Activated naive CD4-positive, alpha-beta T cell treated with anti-CD3 and anti-CD28 coated beads for 36 hours (primary cell): ENCODE data around the gene TANGO2. TPM values are rescaled to one million over a fixed set of nuclear protein-coding genes. Genes with fewer than 3 reads are reported as not detected.
A peak's percentile ranks its signal among the peaks of the same experiment; 100 is the strongest.

Source experiments
- CTCF ChIA-PET: fragments of 350-600 bp; sonication (Branson Sonifier 250); formaldehyde crosslinking; loops from one replicate; lab custom pipeline; 2021; ENCODE audit warnings: antibody characterized with exemption; lab: Charles Lee
- DNase-seq: peaks from one replicate; pipeline ENCODE4 v3.0.0-alpha.2; 2020
- H3K27ac Mint-ChIP-seq: one replicate; pipeline ENCODE4 v1.8.0; 2021; ENCODE audit warnings: mild to moderate bottlenecking, mixed read lengths
- H3K27me3 Mint-ChIP-seq: one replicate; pipeline ENCODE4 v1.8.0; 2021; ENCODE audit warnings: low read depth, mixed read lengths
- H3K36me3 Mint-ChIP-seq: one replicate; pipeline ENCODE4 v1.8.0; 2021; ENCODE audit warnings: low read depth, mixed read lengths
- H3K4me1 Mint-ChIP-seq: one replicate; pipeline ENCODE4 v1.8.0; 2021; ENCODE audit warnings: low read depth, mixed read lengths
- H3K4me3 Mint-ChIP-seq: one replicate; pipeline ENCODE4 v1.8.0; 2021; ENCODE audit warnings: mild to moderate bottlenecking, moderate library complexity, mixed read lengths
- H3K9me3 Mint-ChIP-seq: one replicate; pipeline ENCODE4 v1.8.0; 2021; ENCODE audit warnings: mixed read lengths
- intact Hi-C: fragments of 100-400 bp; cut with micrococcal nuclease; formaldehyde crosslinking; loops from one replicate; pipeline ENCODE4 v1.15.1; 2023
- total RNA-seq, 2 experiments: library from RNA; stranded (reverse); gene quantifications; one replicate each; pipeline ENCODE4 v1.2.3, GENCODE V29; 2021

TANGO2 gene
- total RNA-seq, 2 experiments from 2014 or later, result 16.0 to 19.0 TPM

DNA sequence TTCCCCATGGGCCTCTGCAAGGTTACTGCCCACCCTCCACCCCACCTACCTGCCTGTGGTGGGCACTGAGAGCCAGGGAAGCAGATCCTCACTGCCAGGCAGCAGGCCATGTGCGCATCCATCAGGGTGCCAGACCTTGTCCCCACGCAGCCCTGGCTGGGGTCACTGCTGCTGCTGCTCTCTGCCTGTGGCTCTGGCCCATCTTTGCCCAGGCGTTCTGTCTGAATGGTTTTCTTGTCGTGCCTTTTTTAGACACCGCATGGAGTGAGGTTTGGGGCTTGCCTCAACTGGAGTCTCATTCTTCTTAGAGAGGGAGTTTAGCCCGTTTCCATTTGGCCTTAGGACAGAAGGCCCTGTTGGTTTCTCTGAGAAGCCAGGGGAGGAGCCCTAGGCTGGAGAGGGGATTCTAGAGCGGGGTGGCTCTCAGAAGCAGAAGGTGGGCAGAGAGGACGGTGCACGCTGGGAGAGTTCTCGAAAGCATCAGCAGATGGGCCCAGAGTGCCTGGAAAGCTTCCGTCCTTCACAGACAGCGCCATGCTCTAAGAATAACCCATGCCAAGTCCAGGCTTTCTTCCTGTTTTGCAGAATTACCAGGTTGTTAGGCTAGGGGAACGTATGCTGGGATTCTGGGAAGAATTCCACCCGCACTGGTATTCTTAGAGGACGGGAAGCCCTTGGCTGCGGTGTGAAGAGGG lies 8.1 kb downstream of the TANGO2 start:
- H3K27me3 Mint-ChIP-seq, result no peaks in the 10 kb centered on the region
- H3K9me3 Mint-ChIP-seq, result no peaks in the 10 kb centered on the region
- no peak for DNase-seq
- intact Hi-C loops, result loop anchor here (1.0 kb wide), 1 partner anchor 59 kb away; no protein-coding TSS in a partner anchor
- peaks cover 8% of the 10 kb centered on the region for H3K4me1 Mint-ChIP-seq
- no peak overlapping the region for H3K27ac Mint-ChIP-seq
- H3K4me3 Mint-ChIP-seq, result no peak overlapping the region
- CTCF ChIA-PET, result no interaction called here
- no peaks in the 10 kb centered on the region for H3K36me3 Mint-ChIP-seq

DNA sequence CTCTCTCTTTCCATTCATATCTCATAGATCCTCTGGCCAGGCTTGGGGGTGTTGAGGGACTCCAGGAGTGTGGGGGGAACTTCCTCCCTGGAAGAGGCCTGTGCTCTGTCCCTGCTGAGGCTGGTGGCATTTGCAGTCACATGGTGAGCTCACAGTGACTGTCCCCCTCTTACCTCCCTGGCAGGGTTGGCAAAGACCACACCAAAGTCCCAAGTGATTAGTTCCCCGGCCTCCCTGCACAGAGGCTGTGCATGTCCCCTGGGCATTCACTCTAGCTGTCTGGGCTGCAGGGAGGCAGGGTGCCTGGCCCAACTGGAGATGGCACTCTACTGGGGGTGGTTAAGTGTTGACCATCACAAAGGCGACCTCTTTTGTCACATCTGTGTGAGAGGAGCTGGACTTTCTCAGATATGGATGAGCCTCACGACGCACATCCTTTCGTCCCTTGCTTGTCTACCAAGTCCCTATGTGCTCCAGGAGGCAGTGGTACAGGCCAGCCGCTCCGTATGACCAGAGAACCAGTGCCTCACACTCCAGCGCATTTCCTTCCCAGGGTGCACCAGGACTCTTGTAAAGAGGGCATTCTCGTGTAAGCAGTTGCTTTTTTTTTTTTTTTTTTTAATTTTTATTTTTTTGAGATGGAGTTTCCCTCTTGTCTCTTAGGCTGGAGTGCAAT lies 8.8 kb downstream of the TANGO2 start:
- CTCF ChIA-PET, result no interaction called here
- peaks cover 1% of the 10 kb centered on the region for H3K36me3 Mint-ChIP-seq
- H3K4me3 Mint-ChIP-seq, result no peak overlapping the region
- intact Hi-C loops, result no loop called here
- no peak for DNase-seq
- H3K4me1 Mint-ChIP-seq, result peaks cover 13% of the 10 kb centered on the region
- no peaks in the 10 kb centered on the region for H3K27me3 Mint-ChIP-seq
- H3K9me3 Mint-ChIP-seq, result no peaks in the 10 kb centered on the region
- no peak overlapping the region for H3K27ac Mint-ChIP-seq

DNA sequence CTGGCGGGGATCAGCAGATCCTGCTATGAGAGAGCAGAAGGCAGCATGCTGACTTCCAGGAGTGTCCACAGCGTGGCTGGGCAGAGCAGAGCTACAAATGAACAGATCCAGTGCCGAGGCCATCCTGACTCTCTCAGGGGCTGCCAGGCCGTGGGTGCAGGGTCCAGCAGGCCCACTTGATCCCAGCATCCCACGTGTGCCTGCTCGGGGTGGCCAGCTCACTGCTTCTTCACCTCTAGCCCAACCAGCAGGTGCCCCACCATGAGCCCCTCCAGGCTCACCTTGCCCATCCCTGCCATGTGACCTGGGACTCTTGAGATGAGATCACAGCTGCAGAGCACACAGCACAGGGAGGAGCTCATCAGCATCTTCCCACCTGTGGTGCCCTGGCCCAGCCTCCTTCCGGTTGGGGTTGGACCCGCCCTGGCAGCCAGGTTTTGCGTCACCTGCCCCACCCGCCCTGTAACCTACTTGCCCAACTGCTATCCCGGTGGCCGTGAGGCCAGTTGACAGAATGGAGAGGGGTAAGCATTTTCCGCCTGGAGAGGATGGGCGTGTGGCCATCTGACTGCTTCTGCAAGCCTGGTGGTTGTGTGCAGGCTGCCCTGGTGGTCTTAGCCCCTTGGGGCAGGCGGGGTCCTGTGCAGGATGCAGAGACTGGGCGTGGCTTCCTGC lies 11.0 kb downstream of the TANGO2 start:
- intact Hi-C loops, result no loop called here
- Mint-ChIP-seq H3K4me3 (no peak overlapping the region), H3K4me1 (peaks cover 20% of the 10 kb centered on the region), H3K9me3 (no peaks in the 10 kb centered on the region), H3K27me3 (no peaks in the 10 kb centered on the region), H3K27ac (no peak overlapping the region), H3K36me3 (peaks cover 1% of the 10 kb centered on the region)
- DNase-seq, result no peak
- CTCF ChIA-PET, result no interaction called here

DNA sequence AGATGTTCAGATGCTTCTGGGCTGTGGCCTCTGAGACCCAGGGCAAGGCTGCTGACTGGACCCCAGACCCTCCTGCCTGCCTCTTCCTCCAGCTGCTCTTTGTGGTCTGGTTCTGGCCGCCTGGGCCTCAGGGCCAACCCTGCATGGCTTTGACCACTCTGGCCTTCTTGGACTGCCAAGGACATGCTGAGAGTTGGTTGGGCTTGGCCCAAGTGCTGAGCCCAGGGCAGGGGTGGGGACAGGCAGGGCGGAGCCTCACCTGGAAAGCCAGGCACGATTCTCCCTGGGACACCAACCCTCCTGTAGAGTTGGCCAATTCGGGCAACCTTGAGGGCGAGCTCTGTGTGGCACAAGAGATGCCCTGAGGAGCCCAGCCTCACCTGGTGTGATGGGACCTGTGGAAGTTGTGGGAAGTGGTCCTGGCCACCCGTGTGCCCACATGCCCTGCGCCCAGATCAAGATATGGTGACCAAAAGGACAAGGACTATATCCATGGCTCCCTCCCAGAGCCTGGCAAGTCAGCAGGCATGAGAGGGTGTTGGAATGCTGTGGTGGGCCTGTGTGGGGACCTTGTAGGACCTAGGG lies 11.6 kb downstream of the TANGO2 start:
- peaks cover 1% of the 10 kb centered on the region for H3K36me3 Mint-ChIP-seq
- DNase-seq, result no peak
- H3K27me3 Mint-ChIP-seq, result no peaks in the 10 kb centered on the region
- H3K27ac Mint-ChIP-seq, result no peak overlapping the region
- CTCF ChIA-PET, result no interaction called here
- H3K4me1 Mint-ChIP-seq, result peaks cover 27% of the 10 kb centered on the region
- H3K9me3 Mint-ChIP-seq, result no peaks in the 10 kb centered on the region
- intact Hi-C loops, result no loop called here
- no peak overlapping the region for H3K4me3 Mint-ChIP-seq

DNA sequence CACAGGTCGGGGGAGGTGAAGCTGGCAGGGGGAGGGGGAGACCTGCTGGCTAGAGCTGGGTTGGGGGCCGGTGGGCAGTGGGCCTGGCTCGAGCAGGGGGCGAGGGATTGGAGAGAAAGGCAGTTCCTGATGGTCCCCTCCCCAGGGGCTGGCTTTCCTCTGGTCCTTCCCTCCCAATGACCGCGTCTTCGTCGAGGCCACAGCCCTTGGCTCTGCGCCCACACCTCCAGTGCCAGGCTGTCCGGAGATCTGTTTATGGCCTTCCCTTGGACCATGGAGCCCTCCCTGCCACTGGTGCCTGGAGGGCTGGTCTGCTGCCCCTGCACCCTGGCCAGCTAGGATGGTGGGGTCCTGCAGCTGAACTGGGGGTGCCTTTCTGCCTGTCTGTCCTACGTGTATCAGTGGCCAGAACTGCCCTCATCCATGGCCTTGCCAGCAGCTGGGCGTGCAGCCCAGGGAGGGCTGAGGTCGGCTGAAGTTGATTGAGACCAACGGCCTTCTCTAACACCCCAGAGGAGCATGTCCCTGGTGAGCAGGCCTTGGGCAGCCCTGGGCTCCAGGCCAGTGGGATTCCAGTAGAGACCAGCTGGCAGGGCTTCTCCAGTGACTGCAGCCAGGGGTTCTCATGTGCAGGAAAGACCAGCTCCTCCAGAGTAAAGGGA lies 12.3 kb downstream of the TANGO2 start:
- Mint-ChIP-seq H3K27me3 (no peaks in the 10 kb centered on the region), H3K9me3 (no peaks in the 10 kb centered on the region), H3K36me3 (peaks cover 1% of the 10 kb centered on the region), H3K27ac (no peak overlapping the region), H3K4me1 (peaks cover 32% of the 10 kb centered on the region), H3K4me3 (no peak overlapping the region)
- CTCF ChIA-PET, result interaction anchor here (1.4 kb wide), 1 partner anchor 96 kb away, joined by 3 read pairs; no protein-coding TSS in a partner anchor
- intact Hi-C loops, result no loop called here
- DNase-seq, result no peak

DNA sequence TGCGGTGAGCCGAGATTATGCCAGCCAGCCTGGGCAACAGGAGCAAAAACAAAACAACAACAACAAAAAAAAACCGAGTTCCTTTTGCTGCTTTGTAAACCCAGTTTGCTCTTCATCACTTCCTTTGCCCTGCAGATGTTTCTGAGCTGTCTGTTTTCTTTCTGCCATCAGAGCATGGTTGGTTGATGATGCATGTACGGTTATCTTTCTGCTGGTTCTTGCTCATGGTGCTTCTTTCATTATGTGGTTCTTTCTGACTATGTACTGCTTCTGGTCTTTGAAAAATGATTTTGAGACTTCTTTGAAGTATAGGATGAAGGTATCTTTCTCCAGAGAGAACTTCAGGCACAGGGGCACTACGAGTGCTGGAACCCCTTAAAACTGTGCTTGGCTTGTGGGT lies 13.2 kb downstream of the TANGO2 start:
- Mint-ChIP-seq H3K4me3 (no peak overlapping the region), H3K4me1 (peaks cover 32% of the 10 kb centered on the region), H3K36me3 (peaks cover 1% of the 10 kb centered on the region), H3K27ac (no peak overlapping the region), H3K9me3 (no peaks in the 10 kb centered on the region), H3K27me3 (no peaks in the 10 kb centered on the region)
- CTCF ChIA-PET, result interaction anchor here (1.4 kb wide), 1 partner anchor 95 kb away, joined by 3 read pairs; no protein-coding TSS in a partner anchor
- no peak for DNase-seq
- intact Hi-C loops, result no loop called here

DNA sequence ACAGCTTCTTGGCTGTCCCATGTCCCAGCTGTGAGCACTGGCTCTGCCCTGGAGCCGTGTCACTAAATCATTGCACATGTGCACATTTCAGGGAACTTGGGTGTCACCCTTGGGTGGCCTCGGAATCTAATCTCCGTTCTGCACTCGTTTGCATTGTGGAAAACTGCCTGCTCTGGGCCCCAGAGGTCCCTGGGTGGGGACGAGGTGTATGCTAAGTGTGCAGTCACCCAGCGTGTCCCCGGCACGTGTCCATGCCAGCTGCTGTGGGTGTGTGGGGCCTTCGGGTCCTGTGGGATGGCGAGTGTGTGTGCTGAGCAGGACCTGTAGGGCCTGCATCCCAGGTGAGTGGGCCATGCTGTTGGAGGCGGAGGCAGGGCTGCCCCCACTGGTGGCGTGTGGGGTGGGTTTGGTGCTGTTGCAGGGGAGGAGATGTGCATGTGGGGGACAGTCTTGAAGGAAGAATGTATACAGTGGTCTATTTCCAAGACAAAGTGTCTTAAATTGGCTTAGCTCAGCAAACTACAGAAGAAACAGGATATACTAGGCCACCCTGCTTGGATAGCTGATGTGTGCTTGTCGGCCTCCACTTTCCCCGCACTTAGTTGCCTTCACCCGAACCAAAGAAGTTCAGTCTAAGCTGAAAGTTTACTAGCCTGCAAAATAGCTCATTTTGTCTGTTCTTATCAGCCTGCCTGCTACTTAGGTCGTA lies 14.6 kb downstream of the TANGO2 start:
- H3K36me3 Mint-ChIP-seq, result peaks cover 1% of the 10 kb centered on the region
- no peaks in the 10 kb centered on the region for H3K9me3 Mint-ChIP-seq
- no peak overlapping the region for H3K4me3 Mint-ChIP-seq
- peaks cover 32% of the 10 kb centered on the region for H3K4me1 Mint-ChIP-seq
- H3K27ac Mint-ChIP-seq, result no peak overlapping the region
- no peak for DNase-seq
- intact Hi-C loops, result loop anchor here (5.0 kb wide), 1 partner anchor 47 kb away; the partner anchor contains the start of gene DGCR8
- CTCF ChIA-PET, result no interaction called here
- H3K27me3 Mint-ChIP-seq, result no peaks in the 10 kb centered on the region

DNA sequence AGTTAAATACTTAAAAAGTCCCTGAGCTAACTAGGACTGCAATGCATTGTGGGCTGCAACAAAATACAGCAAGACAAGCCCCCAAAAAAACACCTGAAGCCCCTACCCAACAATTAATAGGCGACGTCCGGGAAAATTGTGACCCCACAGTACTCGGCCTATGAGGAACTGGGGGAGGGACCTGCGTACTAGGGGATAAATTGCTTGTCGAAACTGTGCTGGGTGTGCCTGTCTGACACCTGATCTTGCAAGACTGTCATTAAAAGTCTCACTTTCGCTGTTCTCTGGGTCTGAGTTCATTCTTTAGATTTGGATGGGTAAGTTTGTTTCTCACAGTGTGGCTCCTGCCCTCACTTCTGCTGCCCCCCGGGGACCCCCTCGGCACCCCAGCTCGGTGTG lies 15.2 kb downstream of the TANGO2 start:
- DNase-seq, result no peak
- Mint-ChIP-seq H3K4me1 (peaks cover 32% of the 10 kb centered on the region), H3K9me3 (no peaks in the 10 kb centered on the region), H3K27me3 (no peaks in the 10 kb centered on the region), H3K36me3 (peaks cover 1% of the 10 kb centered on the region), H3K27ac (peak overlapping the region; percentile 84), H3K4me3 (no peak overlapping the region)
- intact Hi-C loops, result loop anchor here (5.0 kb wide), 1 partner anchor 46 kb away; the partner anchor contains the start of gene DGCR8
- CTCF ChIA-PET, result no interaction called here

DNA sequence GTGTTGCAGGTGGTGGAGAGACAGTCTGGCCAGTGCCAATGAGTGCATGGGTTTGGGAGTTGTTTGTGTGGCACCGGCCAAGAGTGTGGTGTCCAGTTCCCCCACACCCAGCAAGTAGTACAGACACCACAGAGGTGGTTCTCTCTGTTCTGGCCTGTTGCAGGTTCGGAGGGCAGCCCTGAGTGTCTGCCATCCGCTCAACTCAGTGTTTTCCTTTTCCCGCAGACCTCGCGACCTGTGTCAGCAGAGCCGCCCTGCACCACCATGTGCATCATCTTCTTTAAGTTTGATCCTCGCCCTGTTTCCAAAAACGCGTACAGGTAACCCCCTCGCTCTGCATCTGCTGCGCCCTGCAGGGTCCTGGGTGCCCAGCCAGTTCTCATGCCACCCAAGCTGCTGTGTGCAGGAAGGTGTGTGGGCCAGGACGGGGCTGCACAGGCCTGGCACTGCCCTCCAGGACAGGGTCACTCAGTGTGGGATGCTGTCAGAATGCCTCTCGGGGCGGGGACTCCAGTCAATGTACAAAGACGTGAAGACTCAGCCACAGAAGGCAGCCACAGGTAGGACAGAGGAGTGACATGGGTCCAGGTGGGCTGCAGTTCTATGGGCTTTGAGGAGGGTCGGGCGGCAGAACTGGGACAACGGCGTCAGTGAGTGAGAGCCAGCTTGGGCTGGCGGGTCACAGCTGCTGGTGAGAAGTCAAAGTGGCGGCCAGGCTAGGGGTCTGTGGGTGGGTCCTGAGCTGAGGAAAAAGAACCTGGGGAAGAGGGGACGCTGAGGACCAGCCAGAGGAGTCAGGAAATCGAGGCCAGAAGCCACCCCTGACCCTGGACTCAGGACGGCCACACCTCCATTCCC lies 15.9 kb downstream of the TANGO2 start:
- Mint-ChIP-seq H3K27ac (peak overlapping the region; percentile 84), H3K9me3 (no peaks in the 10 kb centered on the region), H3K4me1 (peaks cover 28% of the 10 kb centered on the region), H3K4me3 (peak overlapping the region; percentile 1), H3K27me3 (no peaks in the 10 kb centered on the region), H3K36me3 (peaks cover 1% of the 10 kb centered on the region)
- intact Hi-C loops, result loop anchor here (1.0 to 5.0 kb wide), 3 partner anchors 20 to 81 kb away; partner anchors contain the start of genes ARVCF, DGCR8 and TRMT2A
- DNase-seq, result no peak
- CTCF ChIA-PET, result no interaction called here

DNA sequence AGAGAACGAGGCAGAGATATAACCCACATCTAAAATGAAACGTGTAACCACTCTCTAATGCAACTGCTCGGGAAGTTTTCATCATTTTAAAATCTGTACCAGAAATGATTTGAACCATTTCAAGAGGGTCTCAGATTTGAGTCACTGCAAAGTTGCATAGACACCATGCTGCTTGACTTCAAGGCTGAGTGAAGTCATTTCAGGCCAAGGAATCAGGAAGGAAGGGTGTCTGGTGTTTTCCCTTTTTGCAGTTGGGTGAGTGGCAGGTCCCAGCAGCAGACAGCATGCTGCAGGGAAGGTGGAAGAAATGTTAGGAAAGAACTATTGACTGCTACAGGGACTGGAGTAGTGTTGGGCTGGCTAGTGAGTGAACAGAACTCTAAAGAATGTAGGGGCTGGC lies 16.5 kb downstream of the TANGO2 start:
- Mint-ChIP-seq H3K36me3 (peaks cover 1% of the 10 kb centered on the region), H3K27me3 (no peaks in the 10 kb centered on the region), H3K27ac (peak overlapping the region; percentile 84), H3K4me1 (peaks cover 25% of the 10 kb centered on the region), H3K9me3 (no peaks in the 10 kb centered on the region), H3K4me3 (no peak overlapping the region)
- CTCF ChIA-PET, result no interaction called here
- DNase-seq, result peak; percentile 63
- intact Hi-C loops, result loop anchor here (1.0 to 5.0 kb wide), 3 partner anchors 21 to 80 kb away; partner anchors contain the start of genes ARVCF, DGCR8 and TRMT2A

DNA sequence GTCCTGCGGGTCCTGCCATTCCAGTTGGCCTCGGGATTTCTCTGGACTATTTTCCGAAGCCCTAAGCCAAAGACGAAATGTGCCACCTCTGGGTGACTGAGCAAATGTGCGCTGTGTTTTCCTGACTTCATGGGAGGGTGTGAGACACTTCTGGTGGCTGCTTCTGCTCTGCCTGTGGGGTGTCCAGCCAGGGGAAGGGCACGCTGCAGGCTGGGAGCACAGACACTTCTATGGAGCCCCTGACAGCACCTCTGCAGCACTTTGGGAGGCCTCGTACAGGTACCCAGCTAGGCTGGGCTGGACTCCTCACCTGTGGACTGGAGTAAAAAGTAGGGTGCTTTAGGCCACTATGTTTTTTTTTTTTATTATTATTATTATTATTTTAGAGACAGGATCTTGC lies 17.7 kb downstream of the TANGO2 start:
- Mint-ChIP-seq H3K36me3 (peaks cover 1% of the 10 kb centered on the region), H3K27ac (no peak overlapping the region), H3K4me3 (no peak overlapping the region), H3K9me3 (no peaks in the 10 kb centered on the region), H3K4me1 (peaks cover 24% of the 10 kb centered on the region), H3K27me3 (no peaks in the 10 kb centered on the region)
- CTCF ChIA-PET, result no interaction called here
- no peak for DNase-seq
- intact Hi-C loops, result loop anchor here (5.0 kb wide), 1 partner anchor 44 kb away; the partner anchor contains the start of gene DGCR8
